NB4 (cell line): ENCODE measurements around the gene FAM83G.

ENCODE experiments used
- POLR2A ChIP-seq: IDR thresholded peaks from 2 replicates; pipeline ENCODE4 v1.6.1; 2011; ENCODE audit warnings: mild to moderate bottlenecking; ENCODE audit not compliant: insufficient read length; ENCODE audit errors: extremely low read depth
- TF ChIP-seq, protein P1 (sequence below): IDR thresholded peaks from one replicate; pipeline ENCODE4 v1.5.1; 2012; ENCODE audit warnings: low read depth, low read length
- TF ChIP-seq, protein P2 (sequence below): IDR thresholded peaks from 2 replicates; pipeline ENCODE4 v1.6.1; 2011; ENCODE audit warnings: low read depth, low read length

DNA sequence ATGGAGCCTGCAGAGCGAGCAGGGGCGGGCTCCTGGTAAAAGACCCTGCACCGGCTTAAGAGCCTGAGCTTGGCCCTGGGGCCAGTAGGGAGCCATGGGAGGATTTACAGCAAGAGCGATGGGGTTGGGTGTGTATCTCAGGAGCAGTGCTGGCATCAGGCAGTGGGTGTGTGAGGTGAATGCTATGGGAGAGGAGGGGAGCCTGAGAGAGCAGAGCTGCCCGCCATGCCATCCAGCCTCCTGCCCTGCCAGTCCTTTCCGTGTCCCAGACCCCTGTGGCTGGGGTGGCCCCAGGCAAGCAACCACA lies 23.3 kb downstream of the FAM83G start:
- TF ChIP-seq, protein P1, sequence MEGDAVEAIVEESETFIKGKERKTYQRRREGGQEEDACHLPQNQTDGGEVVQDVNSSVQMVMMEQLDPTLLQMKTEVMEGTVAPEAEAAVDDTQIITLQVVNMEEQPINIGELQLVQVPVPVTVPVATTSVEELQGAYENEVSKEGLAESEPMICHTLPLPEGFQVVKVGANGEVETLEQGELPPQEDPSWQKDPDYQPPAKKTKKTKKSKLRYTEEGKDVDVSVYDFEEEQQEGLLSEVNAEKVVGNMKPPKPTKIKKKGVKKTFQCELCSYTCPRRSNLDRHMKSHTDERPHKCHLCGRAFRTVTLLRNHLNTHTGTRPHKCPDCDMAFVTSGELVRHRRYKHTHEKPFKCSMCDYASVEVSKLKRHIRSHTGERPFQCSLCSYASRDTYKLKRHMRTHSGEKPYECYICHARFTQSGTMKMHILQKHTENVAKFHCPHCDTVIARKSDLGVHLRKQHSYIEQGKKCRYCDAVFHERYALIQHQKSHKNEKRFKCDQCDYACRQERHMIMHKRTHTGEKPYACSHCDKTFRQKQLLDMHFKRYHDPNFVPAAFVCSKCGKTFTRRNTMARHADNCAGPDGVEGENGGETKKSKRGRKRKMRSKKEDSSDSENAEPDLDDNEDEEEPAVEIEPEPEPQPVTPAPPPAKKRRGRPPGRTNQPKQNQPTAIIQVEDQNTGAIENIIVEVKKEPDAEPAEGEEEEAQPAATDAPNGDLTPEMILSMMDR, result no peak
- TF ChIP-seq POLR2A, result no peak
- TF ChIP-seq, protein P2, sequence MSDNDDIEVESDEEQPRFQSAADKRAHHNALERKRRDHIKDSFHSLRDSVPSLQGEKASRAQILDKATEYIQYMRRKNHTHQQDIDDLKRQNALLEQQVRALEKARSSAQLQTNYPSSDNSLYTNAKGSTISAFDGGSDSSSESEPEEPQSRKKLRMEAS, result no peak
